PC-3 (cell line): ENCODE measurements around the gene TBCC.

ENCODE experiments used
- CTCF ChIP-seq: fragments of 300-600 bp; sonication (generic); conservative IDR thresholded peaks from 2 replicates; pipeline ENCODE4 v1.5.1; 2017; ENCODE audit warnings: antibody characterized with exemption, low read depth, mild to moderate bottlenecking, low read length
- EZH2 ChIP-seq: fragments of 300-600 bp; sonication (generic); IDR thresholded peaks from one replicate; pipeline ENCODE4 v1.6.1; 2017; ENCODE audit warnings: antibody characterized with exemption, mild to moderate bottlenecking, low read length; ENCODE audit not compliant: unreplicated experiment
- EZH2phosphoT487 ChIP-seq: fragments of 300-600 bp; sonication (generic); IDR thresholded peaks from 2 replicates; pipeline ENCODE4 v1.6.1; 2018; ENCODE audit warnings: mild to moderate bottlenecking, antibody characterized with exemption, low read length, borderline replicate concordance

- TF ChIP-seq EZH2phosphoT487 (no peak), CTCF (no peak), EZH2 (no peak)
Measured at GRCh38 chr6:42710316-42710715, 35.6 kb downstream of the TBCC start.
